HG03439 (cell line): ENCODE results near the gene MIER2.
"Not testable (repeated sequence)": the region's sequence is repeated elsewhere in the genome, so short reads cannot be mapped to it uniquely, and the experiment has no call there.

Experiments used
- ATAC-seq: cut with Tn5 transposase; IDR thresholded peaks from one replicate; pipeline ENCODE4 v1.9.1; 2021; ENCODE audit warnings: mild to moderate bottlenecking, moderate library complexity; ENCODE audit not compliant: unreplicated experiment

The MIER2 gene

DNA sequence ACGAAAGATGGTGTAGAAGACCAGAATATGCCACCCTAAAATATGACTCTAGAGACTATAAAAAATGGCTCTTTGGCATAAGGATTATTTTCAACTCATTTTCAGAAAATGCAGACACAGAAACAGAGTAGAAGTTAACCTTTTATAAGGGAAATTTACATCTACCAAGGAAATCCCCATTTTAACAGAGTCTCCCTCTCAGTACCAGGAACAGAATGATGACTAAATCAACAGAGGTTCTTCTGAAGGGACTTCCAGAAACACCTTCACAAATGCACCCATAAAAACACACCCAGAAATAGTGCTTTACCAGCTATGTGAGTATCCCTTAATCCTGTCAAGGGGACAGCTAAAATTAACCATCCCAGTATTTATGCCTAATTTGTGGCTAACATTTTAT lies 82.5 kb downstream of the MIER2 start:
- no peak for ATAC-seq

GRCh38 chr19:256804-257203 lies 87.8 kb downstream of the MIER2 start:
- not testable (repeated sequence) for ATAC-seq
